Retinal pigment epithelial cell (primary cell): Measurements from ENCODE around the gene THYN1.

Experiments used
- DNase-seq: peaks from one replicate; pipeline ENCODE4 v3.0.0-alpha.2; 2010; ENCODE audit warnings: low read depth
- H3K4me3 ChIP-seq: 2 replicates; pipeline ENCODE4 v1.5.1; 2011; ENCODE audit warnings: mild to moderate bottlenecking, low read length, control low read depth, moderate library complexity
- CTCF ChIP-seq: conservative IDR thresholded peaks from 2 replicates; pipeline ENCODE4 v1.5.1; 2011; ENCODE audit warnings: low read depth, low read length, control low read depth, inconsistent platforms

THYN1 gene

GRCh38 chr11:134238956-134239355, 14.2 kb downstream of the THYN1 start:
- no peak for TF ChIP-seq CTCF
- no peak overlapping the region for H3K4me3 ChIP-seq
- no peak for DNase-seq

GRCh38 chr11:134237557-134237922, 15.6 kb downstream of the THYN1 start:
- no peak for DNase-seq
- H3K4me3 ChIP-seq, result no peak overlapping the region
- TF ChIP-seq CTCF, result no peak

- no peak overlapping the region for H3K4me3 ChIP-seq
- TF ChIP-seq CTCF, result no peak
- no peak for DNase-seq
Measured at GRCh38 chr11:134236834-134237556, 16.2 kb downstream of the THYN1 start.

GRCh38 chr11:134235399-134235798, 17.8 kb downstream of the THYN1 start:
- DNase-seq, result no peak
- no peak overlapping the region for H3K4me3 ChIP-seq
- TF ChIP-seq CTCF, result no peak

GRCh38 chr11:134233729-134234179, 19.4 kb downstream of the THYN1 start:
- no peak overlapping the region for H3K4me3 ChIP-seq
- DNase-seq, result no peak
- no peak for TF ChIP-seq CTCF

- no peak overlapping the region for H3K4me3 ChIP-seq
- no peak for TF ChIP-seq CTCF
- no peak for DNase-seq
Measured at GRCh38 chr11:134231958-134232659, 21.0 kb downstream of the THYN1 start.

- TF ChIP-seq CTCF, result no peak
- no peak for DNase-seq
- no peak overlapping the region for H3K4me3 ChIP-seq
Measured at GRCh38 chr11:134230339-134230738, 22.8 kb downstream of the THYN1 start.
